Activated CD4-positive, alpha-beta memory T cell treated with anti-CD3 and anti-CD28 coated beads, Interleukin-2, amount 10 ng/mL, durations not matched to agents 7 days and 5 days (primary cell): ENCODE results near the gene HMCN2. TPM values are rescaled to one million over a fixed set of nuclear protein-coding genes. Genes with fewer than 3 reads are reported as not detected.
"Not testable (repeated sequence)": the region's sequence is repeated elsewhere in the genome, so short reads cannot be mapped to it uniquely, and the experiment has no call there.

Source experiments
- CTCF ChIA-PET: fragments of 350-600 bp; sonication (Branson Sonifier 250); formaldehyde crosslinking; loops from one replicate; lab custom pipeline; 2021; ENCODE audit warnings: antibody characterized with exemption, inconsistent platforms; lab: Charles Lee
- POLR2A ChIA-PET: fragments of 350-600 bp; sonication (Branson Sonifier 250); formaldehyde crosslinking; loops from one replicate; lab custom pipeline; 2021; ENCODE audit warnings: antibody characterized with exemption; lab: Charles Lee
- DNase-seq: peaks from one replicate; pipeline ENCODE4 v3.0.0-alpha.2; 2020
- H3K27ac Mint-ChIP-seq: one replicate; pipeline ENCODE4 v1.8.0; 2021; ENCODE audit warnings: mild to moderate bottlenecking, mixed read lengths
- H3K27me3 Mint-ChIP-seq: one replicate; pipeline ENCODE4 v1.8.0; 2021; ENCODE audit warnings: mixed read lengths
- H3K36me3 Mint-ChIP-seq: one replicate; pipeline ENCODE4 v1.8.0; 2021; ENCODE audit warnings: low read depth, mixed read lengths
- H3K4me1 Mint-ChIP-seq: one replicate; pipeline ENCODE4 v1.8.0; 2021; ENCODE audit warnings: mixed read lengths
- H3K4me3 Mint-ChIP-seq: one replicate; pipeline ENCODE4 v1.8.0; 2021; ENCODE audit warnings: mild to moderate bottlenecking, mixed read lengths
- H3K9me3 Mint-ChIP-seq: one replicate; pipeline ENCODE4 v1.8.0; 2021; ENCODE audit warnings: mixed read lengths
- total RNA-seq, 2 experiments: library from RNA; stranded (reverse); gene quantifications; one replicate each; pipeline ENCODE4 v1.2.3, GENCODE V29; 2021

Gene HMCN2
- total RNA-seq, 2 experiments from 2014 or later = not detected

GRCh38 chr9:130340557-130340956, 75.0 kb downstream of the HMCN2 start:
- POLR2A ChIA-PET, H3K27me3 Mint-ChIP-seq, H3K4me1 Mint-ChIP-seq: not testable (repeated sequence)

GRCh38 chr9:130341128-130341527, 75.6 kb downstream of the HMCN2 start:
- Mint-ChIP-seq H3K27ac (no peak overlapping the region), H3K4me3 (no peak overlapping the region), H3K36me3 (no peaks in the 10 kb centered on the region), H3K27me3 (no peaks in the 10 kb centered on the region), H3K4me1 (no peaks in the 10 kb centered on the region), H3K9me3 (no peaks in the 10 kb centered on the region)
- ChIA-PET CTCF (interaction anchor here (0.6 to 1.8 kb wide), 2 partner anchors 179 to 234 kb away, joined by 5 to 6 read pairs; no protein-coding TSS in a partner anchor), POLR2A (no interaction called here)
- no peak for DNase-seq

More at GRCh38 chr9:130340557-130340956, 75.0 kb downstream of the HMCN2 start:
- not testable (repeated sequence) for H3K4me3 Mint-ChIP-seq, DNase-seq, H3K36me3 Mint-ChIP-seq, H3K9me3 Mint-ChIP-seq, H3K27ac Mint-ChIP-seq
- CTCF ChIA-PET = interaction anchor here (1.6 kb wide), 1 partner anchor 233 kb away, joined by 4 read pairs; no protein-coding TSS in a partner anchor

- H3K9me3 Mint-ChIP-seq = no peaks in the 10 kb centered on the region
- ChIA-PET CTCF (interaction anchor here (0.6 to 1.8 kb wide), 2 partner anchors 180 to 235 kb away, joined by 5 to 6 read pairs; no protein-coding TSS in a partner anchor), POLR2A (no interaction called here)
- H3K4me1 Mint-ChIP-seq = no peaks in the 10 kb centered on the region
- no peak overlapping the region for H3K4me3 Mint-ChIP-seq
- no peak overlapping the region for H3K27ac Mint-ChIP-seq
- H3K36me3 Mint-ChIP-seq = no peaks in the 10 kb centered on the region
- DNase-seq = no peak
- no peaks in the 10 kb centered on the region for H3K27me3 Mint-ChIP-seq
These were observed 76.5 kb downstream of the HMCN2 start for GRCh38 chr9:130341839-130342713.

GRCh38 chr9:130342714-130343085, 77.1 kb downstream of the HMCN2 start:
- Mint-ChIP-seq H3K4me3 (no peak overlapping the region), H3K4me1 (no peaks in the 10 kb centered on the region), H3K9me3 (no peaks in the 10 kb centered on the region), H3K27me3 (no peaks in the 10 kb centered on the region), H3K36me3 (no peaks in the 10 kb centered on the region), H3K27ac (no peak overlapping the region)
- ChIA-PET CTCF (interaction anchor here (1.8 kb wide), 1 partner anchor 236 kb away, joined by 5 read pairs; no protein-coding TSS in a partner anchor), POLR2A (no interaction called here)
- DNase-seq = no peak

- Mint-ChIP-seq H3K9me3 (no peaks in the 10 kb centered on the region), H3K4me3 (no peak overlapping the region), H3K4me1 (no peaks in the 10 kb centered on the region), H3K36me3 (no peaks in the 10 kb centered on the region), H3K27me3 (no peaks in the 10 kb centered on the region), H3K27ac (no peak overlapping the region)
- DNase-seq = peak; percentile 22
- ChIA-PET CTCF (no interaction called here), POLR2A (no interaction called here)
These were observed 77.9 kb downstream of the HMCN2 start for GRCh38 chr9:130343445-130343918.

GRCh38 chr9:130344366-130344765, 78.8 kb downstream of the HMCN2 start:
- DNase-seq = no peak
- ChIA-PET CTCF (no interaction called here), POLR2A (no interaction called here)
- no peaks in the 10 kb centered on the region for H3K9me3 Mint-ChIP-seq
- no peak overlapping the region for H3K4me3 Mint-ChIP-seq
- H3K27me3 Mint-ChIP-seq = no peaks in the 10 kb centered on the region
- no peaks in the 10 kb centered on the region for H3K4me1 Mint-ChIP-seq
- no peak overlapping the region for H3K27ac Mint-ChIP-seq
- no peaks in the 10 kb centered on the region for H3K36me3 Mint-ChIP-seq

GRCh38 chr9:130345009-130345896, 79.7 kb downstream of the HMCN2 start:
- no peaks in the 10 kb centered on the region for H3K9me3 Mint-ChIP-seq
- POLR2A ChIA-PET = no interaction called here
- CTCF ChIA-PET = no interaction called here
- no peaks in the 10 kb centered on the region for H3K4me1 Mint-ChIP-seq
- DNase-seq = no peak
- no peak overlapping the region for H3K4me3 Mint-ChIP-seq
- no peaks in the 10 kb centered on the region for H3K27me3 Mint-ChIP-seq
- H3K36me3 Mint-ChIP-seq = no peaks in the 10 kb centered on the region
- H3K27ac Mint-ChIP-seq = no peak overlapping the region

GRCh38 chr9:130345897-130346385, 80.4 kb downstream of the HMCN2 start:
- ChIA-PET POLR2A (no interaction called here), CTCF (no interaction called here)
- DNase-seq = no peak
- H3K9me3 Mint-ChIP-seq = no peaks in the 10 kb centered on the region
- H3K27me3 Mint-ChIP-seq = no peaks in the 10 kb centered on the region
- no peaks in the 10 kb centered on the region for H3K36me3 Mint-ChIP-seq
- H3K27ac Mint-ChIP-seq = no peak overlapping the region
- H3K4me1 Mint-ChIP-seq = no peaks in the 10 kb centered on the region
- H3K4me3 Mint-ChIP-seq = no peak overlapping the region

- Mint-ChIP-seq H3K4me3 (no peak overlapping the region), H3K36me3 (no peaks in the 10 kb centered on the region), H3K27ac (no peak overlapping the region), H3K27me3 (no peaks in the 10 kb centered on the region), H3K9me3 (no peaks in the 10 kb centered on the region), H3K4me1 (no peaks in the 10 kb centered on the region)
- DNase-seq = no peak
- CTCF ChIA-PET = no interaction called here
- POLR2A ChIA-PET = no interaction called here
These were observed 80.9 kb downstream of the HMCN2 start for GRCh38 chr9:130346431-130346830.

- H3K27ac Mint-ChIP-seq = no peak overlapping the region
- no peaks in the 10 kb centered on the region for H3K27me3 Mint-ChIP-seq
- H3K9me3 Mint-ChIP-seq = no peaks in the 10 kb centered on the region
- H3K4me1 Mint-ChIP-seq = no peaks in the 10 kb centered on the region
- ChIA-PET POLR2A (no interaction called here), CTCF (no interaction called here)
- no peak for DNase-seq
- H3K4me3 Mint-ChIP-seq = no peak overlapping the region
- H3K36me3 Mint-ChIP-seq = no peaks in the 10 kb centered on the region
These were observed 81.5 kb downstream of the HMCN2 start for GRCh38 chr9:130347036-130347435.

- no peak for DNase-seq
- Mint-ChIP-seq H3K36me3 (no peaks in the 10 kb centered on the region), H3K4me1 (no peaks in the 10 kb centered on the region), H3K27ac (no peak overlapping the region), H3K9me3 (no peaks in the 10 kb centered on the region), H3K4me3 (no peak overlapping the region), H3K27me3 (no peaks in the 10 kb centered on the region)
- CTCF ChIA-PET = no interaction called here
- POLR2A ChIA-PET = no interaction called here
These were observed 82.4 kb downstream of the HMCN2 start for GRCh38 chr9:130347931-130348330.

- H3K27me3 Mint-ChIP-seq = no peaks in the 10 kb centered on the region
- H3K27ac Mint-ChIP-seq = no peak overlapping the region
- H3K4me3 Mint-ChIP-seq = no peak overlapping the region
- no peaks in the 10 kb centered on the region for H3K9me3 Mint-ChIP-seq
- no peaks in the 10 kb centered on the region for H3K36me3 Mint-ChIP-seq
- ChIA-PET POLR2A (no interaction called here), CTCF (no interaction called here)
- DNase-seq = no peak
- no peaks in the 10 kb centered on the region for H3K4me1 Mint-ChIP-seq
These were observed 82.8 kb downstream of the HMCN2 start for GRCh38 chr9:130348341-130348740.

GRCh38 chr9:130348881-130349280, 83.3 kb downstream of the HMCN2 start:
- POLR2A ChIA-PET = no interaction called here

More at GRCh38 chr9:130348881-130349280, 83.3 kb downstream of the HMCN2 start:
- Mint-ChIP-seq H3K27me3 (no peaks in the 10 kb centered on the region), H3K4me1 (no peaks in the 10 kb centered on the region), H3K27ac (no peak overlapping the region), H3K9me3 (no peaks in the 10 kb centered on the region), H3K36me3 (no peaks in the 10 kb centered on the region), H3K4me3 (no peak overlapping the region)
- no peak for DNase-seq
- CTCF ChIA-PET = no interaction called here
